B cell (primary cell): Measurements from ENCODE around the gene CBLIF. TPM values are rescaled to one million over a fixed set of nuclear protein-coding genes. Genes with fewer than 3 reads are reported as not detected.

Experiments
- ATAC-seq: fragments of 200-7000 bp; cut with Tn5 transposase; one replicate; pipeline ENCODE4 v1.10.0; 2021; ENCODE audit warnings: low read depth, mild to moderate bottlenecking, moderate number of reproducible peaks, moderate library complexity
- CTCF ChIA-PET: fragments of 350-600 bp; sonication (Branson Sonifier 250); formaldehyde crosslinking; loops from one replicate; lab custom pipeline; 2021; ENCODE audit warnings: antibody characterized with exemption, inconsistent platforms; lab: Charles Lee
- POLR2A ChIA-PET: fragments of 350-600 bp; sonication (Branson Sonifier 250); formaldehyde crosslinking; loops from one replicate; lab custom pipeline; 2021; ENCODE audit warnings: antibody characterized with exemption; lab: Charles Lee
- DNase-seq: peaks from one replicate; pipeline ENCODE4 v3.0.0; 2013
- H2AFZ ChIP-seq: 2 replicates; pipeline ENCODE4 v1.6.1; 2012; ENCODE audit warnings: mild to moderate bottlenecking, low read depth, low read length; ENCODE audit not compliant: insufficient read depth, poor library complexity, severe bottlenecking
- H3K27ac ChIP-seq, 2 donors: 1 replicate in 1 of 2; 2 replicates in 1 of 2; pipeline ENCODE4 v1.5.1; 2012 to 2013; ENCODE audit warnings: low read length in 2 of 2, mild to moderate bottlenecking in 2 of 2, moderate library complexity in 1 of 2
- H3K27me3 ChIP-seq, 4 experiments: fragments of 200-600 bp in 1 of 4; sonication (generic) in 1 of 4; replicated peaks in 1 of 4; 1 replicate in 2 of 4; 2 replicates in 2 of 4; pipeline versions ENCODE4 v1.6.1 to v1.7.0; 2013 to 2016; ENCODE audit warnings: low read length in 3 of 4, mild to moderate bottlenecking in 2 of 4, mixed read lengths in 1 of 4, moderate library complexity in 1 of 4; ENCODE audit not compliant: insufficient read depth in 4 of 4, control insufficient read depth in 3 of 4; ENCODE audit errors: control extremely low read depth in 1 of 4
- H3K36me3 ChIP-seq, 2 experiments: replicated peaks in 1 of 2; 1 replicate in 1 of 2; 2 replicates in 1 of 2; pipeline versions ENCODE4 v1.6.1 to v1.7.1; 2013; ENCODE audit warnings: low read length in 1 of 2; ENCODE audit not compliant: insufficient read depth in 2 of 2, control insufficient read depth in 1 of 2; ENCODE audit errors: control extremely low read depth in 1 of 2, extremely low read depth in 1 of 2
- H3K4me1 ChIP-seq, 2 donors: fragments of 200-600 bp in 1 of 2; sonication (generic) in 1 of 2; 1 replicate in 1 of 2; 2 replicates in 1 of 2; pipeline versions ENCODE4 v1.5.1 to v1.6.1; 2013 to 2017; ENCODE audit warnings: low read length in 2 of 2; ENCODE audit not compliant: control insufficient read depth in 2 of 2, insufficient read depth in 2 of 2
- H3K4me2 ChIP-seq: replicated peaks from 2 replicates; pipeline ENCODE3; 2012; ENCODE audit warnings: mild to moderate bottlenecking, low read depth, low read length; ENCODE audit not compliant: poor library complexity, severe bottlenecking
- H3K4me3 ChIP-seq, 5 experiments: fragments of 200-600 bp in 1 of 5; sonication (generic) in 1 of 5; 1 replicate in 3 of 5; 2 replicates in 2 of 5; pipeline versions ENCODE4 v1.5.1 to v1.7.0; 2011 to 2016; ENCODE audit warnings: low read length in 4 of 5, mild to moderate bottlenecking in 4 of 5, low read depth in 2 of 5, control low read depth in 1 of 5, moderate library complexity in 1 of 5; ENCODE audit not compliant: insufficient read depth in 1 of 5; ENCODE audit errors: control extremely low read depth in 1 of 5, extremely low read depth in 1 of 5
- H3K79me2 ChIP-seq: fragments of 200-600 bp; sonication (generic); one replicate; pipeline ENCODE4 v1.6.0; 2016; ENCODE audit warnings: low read length; ENCODE audit not compliant: control insufficient read depth, insufficient read depth
- H3K9ac ChIP-seq: fragments of 200-600 bp; sonication (generic); 2 replicates; pipeline ENCODE4 v1.6.1; 2017; ENCODE audit warnings: mild to moderate bottlenecking, low read length, moderate library complexity
- H3K9me3 ChIP-seq, 3 donors: one replicate each; pipeline versions ENCODE4 v1.6.1 to v1.7.1; 2013; ENCODE audit warnings: low read length in 2 of 3; ENCODE audit not compliant: control insufficient read depth in 2 of 3, insufficient read depth in 1 of 3; ENCODE audit errors: control extremely low read depth in 1 of 3
- H4K20me1 ChIP-seq: 2 replicates; pipeline ENCODE4 v1.6.0; 2012; ENCODE audit warnings: mild to moderate bottlenecking, low read length; ENCODE audit not compliant: insufficient read depth, control insufficient read depth, poor library complexity, severe bottlenecking
- H3K27ac Mint-ChIP-seq: one replicate; pipeline ENCODE4 v1.8.0; 2021; ENCODE audit warnings: mixed read lengths
- H3K27me3 Mint-ChIP-seq: one replicate; pipeline ENCODE4 v1.8.0; 2021; ENCODE audit warnings: mixed read lengths
- H3K4me1 Mint-ChIP-seq: one replicate; pipeline ENCODE4 v1.8.0; 2021; ENCODE audit warnings: mixed read lengths
- H3K4me3 Mint-ChIP-seq: one replicate; pipeline ENCODE4 v1.8.0; 2021; ENCODE audit warnings: mixed read lengths
- H3K9me3 Mint-ChIP-seq: one replicate; pipeline ENCODE4 v1.8.0; 2022; ENCODE audit warnings: mixed read lengths; ENCODE audit not compliant: insufficient read depth
- CTCF ChIP-seq: fragments of 200-600 bp; IDR thresholded peaks from one replicate; pipeline ENCODE4 v1.8.0; 2022; ENCODE audit warnings: antibody characterized with exemption, mild to moderate bottlenecking
- EZH2 ChIP-seq: IDR thresholded peaks from 2 replicates; pipeline ENCODE4 v1.6.1; 2012; ENCODE audit warnings: borderline replicate concordance, low read depth, mild to moderate bottlenecking, moderate library complexity, low read length; ENCODE audit not compliant: insufficient read depth, poor library complexity, severe bottlenecking
- WGBS: methylation state at CpG from one replicate; pipeline ENCODE4 v1.1.5; 2013; ENCODE audit warnings: missing lambda C conversion rate; ENCODE audit not compliant: insufficient coverage; 5-methylcytosine and 5-hydroxymethylcytosine counted together
- intact Hi-C: fragments of 100-400 bp; cut with micrococcal nuclease; formaldehyde crosslinking; loops from one replicate; pipeline ENCODE4 v1.10.0; 2022
- polyA plus RNA-seq: library from polyadenylated mRNA; depleted of rRNA; stranded (reverse); fragments of >200 nt; gene quantifications from 2 replicates; pipeline ENCODE4 v1.2.3, GENCODE V29; 2012
- total RNA-seq, 2 donors: library from RNA; stranded (reverse); fragments of 120-200 nt in 1 of 2; gene quantifications; 1 replicate in 1 of 2; 2 replicates in 1 of 2; pipeline versions ENCODE4 v1.2.3 to v1.2.4, GENCODE V29; 2013 to 2022

Gene CBLIF
- total and polyA plus RNA-seq, 2 donors (not counting 1 experiment from before 2014, with no cell fraction given): not detected

- TF ChIP-seq CTCF: no peak
- no peak for TF ChIP-seq EZH2
- DNase-seq: no peak
- intact Hi-C loops: no loop called here
- H3K79me2 ChIP-seq: no peaks in the 10 kb centered on the region
- Mint-ChIP-seq H3K9me3 (no peaks in the 10 kb centered on the region), H3K27me3 (no peaks in the 10 kb centered on the region), H3K4me3 (no peak overlapping the region), H3K4me1 (no peaks in the 10 kb centered on the region), H3K27ac (no peak overlapping the region)
- ChIA-PET CTCF (interaction anchor here (1.1 to 1.5 kb wide), 2 partner anchors 9 to 14 kb away, joined by 3 read pairs; no protein-coding TSS in a partner anchor), POLR2A (no interaction called here)
- WGBS: 100% methylated on average over 1 of the region's 3 CpGs
- H3K36me3 ChIP-seq: peaks cover 4 to 26% of the 10 kb centered on the region in 2 experiments
- no peaks in the 10 kb centered on the region for H3K27me3 ChIP-seq
- H3K27ac ChIP-seq: no peak overlapping the region
- H2AFZ ChIP-seq: no peak overlapping the region
- H3K9ac ChIP-seq: no peak overlapping the region
- H4K20me1 ChIP-seq: no peaks in the 10 kb centered on the region
- H3K4me3 ChIP-seq: no peak overlapping the region
- no peaks in the 10 kb centered on the region for H3K4me1 ChIP-seq
- ATAC-seq: no peak
- no peak overlapping the region for H3K4me2 ChIP-seq
- no peaks in the 10 kb centered on the region for H3K9me3 ChIP-seq
Observed at GRCh38 chr11:59794417-59794816, 50.9 kb downstream of the CBLIF start.

- CTCF ChIA-PET: interaction anchor here (1.1 kb wide), 1 partner anchor 38 kb away, joined by 4 read pairs; the partner anchor contains the start of gene STX3
Observed at GRCh38 chr11:59792507-59792906, 52.8 kb downstream of the CBLIF start.

More at GRCh38 chr11:59792507-59792906, 52.8 kb downstream of the CBLIF start:
- no peaks in the 10 kb centered on the region for H3K4me1 ChIP-seq
- no peaks in the 10 kb centered on the region for H3K27me3 ChIP-seq
- Mint-ChIP-seq H3K4me3 (no peak overlapping the region), H3K27me3 (no peaks in the 10 kb centered on the region), H3K4me1 (no peaks in the 10 kb centered on the region), H3K27ac (no peak overlapping the region), H3K9me3 (no peaks in the 10 kb centered on the region)
- no peak overlapping the region for H3K9ac ChIP-seq
- no peak overlapping the region for H2AFZ ChIP-seq
- peaks cover 4 to 26% of the 10 kb centered on the region in 2 experiments for H3K36me3 ChIP-seq
- intact Hi-C loops: no loop called here
- POLR2A ChIA-PET: no interaction called here
- no peak overlapping the region for H3K4me3 ChIP-seq
- WGBS: 100% methylated on average over 1 of the region's 1 CpG
- no peaks in the 10 kb centered on the region for H3K79me2 ChIP-seq
- no peaks in the 10 kb centered on the region for H3K9me3 ChIP-seq
- H3K27ac ChIP-seq: no peak overlapping the region
- TF ChIP-seq CTCF (no peak), EZH2 (no peak)
- DNase-seq (no peak), ATAC-seq (no peak)
- no peak overlapping the region for H3K4me2 ChIP-seq
- H4K20me1 ChIP-seq: no peaks in the 10 kb centered on the region
